Cardiac fibroblast (primary cell): Measurements from ENCODE around the gene ARID4B.

Source experiments
- DNase-seq, 2 donors: peaks; one replicate each; pipeline versions ENCODE4 v3.0.0 to v3.0.0-alpha.2; 2010; ENCODE audit warnings: low read depth in 2 of 2
- H3K4me3 ChIP-seq, 2 donors: replicated peaks in 1 of 2; 1 replicate in 1 of 2; 2 replicates in 1 of 2; pipeline ENCODE4 v1.5.1; 2011; ENCODE audit warnings: low read depth in 2 of 2, low read length in 2 of 2, mild to moderate bottlenecking in 2 of 2, moderate library complexity in 1 of 2
- CTCF ChIP-seq: IDR thresholded peaks from one replicate; pipeline ENCODE4 v1.5.1; 2011; ENCODE audit warnings: low read depth, mild to moderate bottlenecking, low read length, inconsistent platforms

ARID4B gene

GRCh38 chr1:235320521-235321179 is 7.3 kb downstream of the ARID4B start:
- no peak for TF ChIP-seq CTCF
- H3K4me3 ChIP-seq, result no peak overlapping the region
- DNase-seq, result no peak

DNA sequence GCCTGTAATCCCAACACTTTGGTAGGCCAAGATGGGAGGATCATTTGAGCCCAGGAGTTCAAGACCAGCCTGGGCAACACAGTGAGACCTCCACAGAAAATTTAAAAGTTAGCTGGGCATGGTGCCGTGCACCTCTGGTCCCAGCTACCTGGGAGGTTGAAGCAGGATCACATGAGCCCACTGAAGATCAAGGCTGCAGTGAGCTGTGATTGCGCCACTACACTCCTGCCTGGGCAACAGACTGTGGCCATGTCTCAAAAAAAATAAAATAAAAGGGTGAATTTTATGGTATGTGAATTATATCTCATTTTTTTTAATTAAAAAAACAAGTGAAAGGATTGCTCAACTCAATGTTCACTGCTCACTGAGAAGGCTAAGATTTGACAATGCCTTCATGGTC is 8.7 kb downstream of the ARID4B start:
- no peak overlapping the region for H3K4me3 ChIP-seq
- DNase-seq, result no peak
- no peak for TF ChIP-seq CTCF

- peak in 1 of 2 donors; percentile 14 for DNase-seq
Measured at GRCh38 chr1:235317168-235317567, 10.8 kb downstream of the ARID4B start.

GRCh38 chr1:235315735-235316134 is 12.2 kb downstream of the ARID4B start:
- DNase-seq, result no peak
- no peak overlapping the region for H3K4me3 ChIP-seq

More at GRCh38 chr1:235317168-235317567, 10.8 kb downstream of the ARID4B start:
- no peak overlapping the region for H3K4me3 ChIP-seq
- no peak for TF ChIP-seq CTCF

DNA sequence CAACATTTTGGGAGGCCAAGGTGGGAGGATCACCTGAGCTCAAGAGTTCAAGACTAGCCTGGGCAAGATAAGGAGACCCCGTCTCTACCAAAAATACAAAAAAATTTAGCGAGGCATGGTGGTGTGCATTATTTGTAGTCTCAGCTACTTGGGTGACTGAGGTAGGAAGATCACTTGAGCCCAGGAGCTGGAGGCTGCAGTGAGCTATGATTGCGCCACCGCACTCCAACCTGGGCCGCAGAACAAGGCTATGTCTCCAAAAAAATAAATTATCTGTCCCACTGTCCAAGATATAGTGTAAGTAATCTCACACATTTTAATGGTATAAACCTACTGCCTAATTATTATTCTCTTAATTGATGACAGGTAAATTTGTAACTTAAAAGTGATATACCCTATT is 12.8 kb downstream of the ARID4B start:
- no peak for TF ChIP-seq CTCF
- H3K4me3 ChIP-seq, result no peak overlapping the region
- no peak for DNase-seq

More at GRCh38 chr1:235315735-235316134, 12.2 kb downstream of the ARID4B start:
- TF ChIP-seq CTCF, result no peak

- no peak for TF ChIP-seq CTCF
- peak; percentile 8 to 41 for DNase-seq
- H3K4me3 ChIP-seq, result no peak overlapping the region
Measured at GRCh38 chr1:235313931-235314678, 13.9 kb downstream of the ARID4B start.
